BJ (cell line): Measurements from ENCODE around the gene NEURL4. TPM values are rescaled to one million over a fixed set of nuclear protein-coding genes. Genes with fewer than 3 reads are reported as not detected.

Experiments
- CTCF ChIA-PET: fragments of 350-600 bp; formaldehyde crosslinking; extraction: SDS; loops from one replicate; lab custom pipeline; 2021; ENCODE audit warnings: antibody characterized with exemption, inconsistent platforms; lab: Yijun Ruan, JAX
- POLR2A ChIA-PET: fragments of 300-600 bp; sonication (Branson Sonifier 250); formaldehyde crosslinking; extraction: SDS; loops from one replicate; lab custom pipeline; 2021; ENCODE audit warnings: antibody characterized with exemption; lab: Charles Lee
- DNase-seq: peaks from one replicate; pipeline ENCODE4 v3.0.0-alpha.2; 2011; ENCODE audit warnings: low read depth
- H3K27me3 ChIP-seq: 2 replicates; pipeline ENCODE4 v1.6.0; 2011; ENCODE audit warnings: low read length; ENCODE audit not compliant: control insufficient read depth, insufficient read depth
- H3K36me3 ChIP-seq: 2 replicates; pipeline ENCODE4 v1.5.1; 2011; ENCODE audit warnings: low read length; ENCODE audit not compliant: control insufficient read depth, insufficient read depth
- H3K4me3 ChIP-seq: 2 replicates; pipeline ENCODE4 v1.5.1; 2011; ENCODE audit warnings: low read depth, mild to moderate bottlenecking, control low read depth, low read length
- polyA plus RNA-seq: library from polyadenylated mRNA; depleted of rRNA; stranded (reverse); fragments of >200 nt; gene quantifications from 2 replicates; pipeline ENCODE4 v1.2.3, GENCODE V29; 2011
- TF ChIP-seq, protein P1 (sequence below): IDR thresholded peaks from 2 replicates; pipeline ENCODE4 v1.5.1; 2011; ENCODE audit warnings: low read depth, mild to moderate bottlenecking, control low read depth, inconsistent platforms, low read length, moderate library complexity; ENCODE audit not compliant: insufficient read depth

NEURL4 gene
- polyA plus RNA-seq, 1 experiment = 14.9 TPM

GRCh38 chr17:7317161-7317803 is 11.9 kb downstream of the NEURL4 start:
- TF ChIP-seq, protein P1, sequence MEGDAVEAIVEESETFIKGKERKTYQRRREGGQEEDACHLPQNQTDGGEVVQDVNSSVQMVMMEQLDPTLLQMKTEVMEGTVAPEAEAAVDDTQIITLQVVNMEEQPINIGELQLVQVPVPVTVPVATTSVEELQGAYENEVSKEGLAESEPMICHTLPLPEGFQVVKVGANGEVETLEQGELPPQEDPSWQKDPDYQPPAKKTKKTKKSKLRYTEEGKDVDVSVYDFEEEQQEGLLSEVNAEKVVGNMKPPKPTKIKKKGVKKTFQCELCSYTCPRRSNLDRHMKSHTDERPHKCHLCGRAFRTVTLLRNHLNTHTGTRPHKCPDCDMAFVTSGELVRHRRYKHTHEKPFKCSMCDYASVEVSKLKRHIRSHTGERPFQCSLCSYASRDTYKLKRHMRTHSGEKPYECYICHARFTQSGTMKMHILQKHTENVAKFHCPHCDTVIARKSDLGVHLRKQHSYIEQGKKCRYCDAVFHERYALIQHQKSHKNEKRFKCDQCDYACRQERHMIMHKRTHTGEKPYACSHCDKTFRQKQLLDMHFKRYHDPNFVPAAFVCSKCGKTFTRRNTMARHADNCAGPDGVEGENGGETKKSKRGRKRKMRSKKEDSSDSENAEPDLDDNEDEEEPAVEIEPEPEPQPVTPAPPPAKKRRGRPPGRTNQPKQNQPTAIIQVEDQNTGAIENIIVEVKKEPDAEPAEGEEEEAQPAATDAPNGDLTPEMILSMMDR = no peak
- Histone ChIP-seq H3K36me3 (peaks cover 50% of the 10 kb centered on the region), H3K4me3 (no peak overlapping the region), H3K27me3 (no peaks in the 10 kb centered on the region)
- POLR2A ChIA-PET = no interaction called here
- CTCF ChIA-PET = interaction anchor here (0.6 to 1.7 kb wide), 3 partner anchors 12 to 46 kb away, joined by 3 to 5 read pairs (median 4); partner anchors contain the start of gene NEURL4
- no peak for DNase-seq

DNA sequence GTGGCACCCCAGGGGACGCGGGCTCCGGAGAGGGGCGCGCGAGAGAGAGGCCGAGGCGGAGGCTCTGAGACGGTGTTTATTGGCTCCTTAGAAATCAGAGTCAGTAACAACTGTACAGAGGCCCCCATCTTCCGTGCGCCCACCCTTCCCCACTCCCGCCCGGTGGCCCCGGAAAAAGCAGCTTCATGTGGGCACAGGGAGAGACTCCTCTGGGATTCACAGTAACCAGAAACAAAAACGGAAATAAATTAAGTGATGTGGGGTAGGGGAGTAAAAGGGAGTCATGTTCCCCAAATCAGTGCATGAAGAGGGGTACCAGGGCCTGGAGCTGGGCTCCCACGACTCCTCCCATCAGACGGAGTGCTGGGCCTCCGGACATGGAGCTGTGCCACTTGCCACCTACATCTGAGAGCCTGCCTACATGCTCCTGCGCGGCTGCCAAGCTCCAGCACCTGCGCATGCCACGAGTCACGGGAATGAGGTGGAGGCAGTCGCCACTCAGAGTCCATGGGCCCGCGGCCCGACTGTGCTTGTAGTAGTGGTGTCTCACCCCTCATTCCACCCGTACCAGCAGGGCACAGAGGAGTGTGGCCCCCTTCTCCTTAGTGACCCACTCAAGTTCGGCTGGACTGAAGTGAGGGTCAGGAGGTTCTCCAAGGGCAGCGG is 13.4 kb downstream of the NEURL4 start:
- H3K4me3 ChIP-seq = peak overlapping the region; percentile 91
- ChIA-PET POLR2A (interaction anchor here (0.6 kb wide), 1 partner anchor 140 kb away, joined by 9 read pairs; no protein-coding TSS in a partner anchor), CTCF (interaction anchor here (1.3 kb wide), 1 partner anchor 25 kb away, joined by 4 read pairs; no protein-coding TSS in a partner anchor)
- DNase-seq = no peak
- TF ChIP-seq, protein P1 = no peak
- H3K27me3 ChIP-seq = no peaks in the 10 kb centered on the region
- peaks cover 46% of the 10 kb centered on the region for H3K36me3 ChIP-seq

GRCh38 chr17:7314719-7315569 is 14.2 kb downstream of the NEURL4 start, which contains the start of gene GPS2:
Gene GPS2 (minus strand): TSS chr17:7315360. CDS start chr17:7315052, 308 bp downstream.
- DNase-seq = peak; percentile 20
- Histone ChIP-seq H3K36me3 (peaks cover 46% of the 10 kb centered on the region), H3K4me3 (peak within 1 kb of the TSS; percentile 91), H3K27me3 (no peaks in the 10 kb centered on the region)
- TF ChIP-seq, protein P1 = no peak
- POLR2A ChIA-PET = interaction anchor here (0.6 to 1.3 kb wide), 2 partner anchors 14 to 141 kb away, joined by 3 to 9 read pairs; partner anchors contain the start of gene NEURL4
- CTCF ChIA-PET = interaction anchor here (1.0 to 3.4 kb wide), 3 partner anchors 10 to 26 kb away, joined by 3 to 22 read pairs (median 4); no protein-coding TSS in a partner anchor

GRCh38 chr17:7313890-7314718 is 15.0 kb downstream of the NEURL4 start:
- ChIA-PET POLR2A (interaction anchor here (1.3 kb wide), 1 partner anchor 15 kb away, joined by 3 read pairs; the partner anchor contains the start of gene NEURL4), CTCF (interaction anchor here (0.6 to 3.4 kb wide), 5 partner anchors 11 to 90 kb away, joined by 3 to 22 read pairs (median 4); no protein-coding TSS in a partner anchor)
- peaks cover 50% of the 10 kb centered on the region for H3K36me3 ChIP-seq
- TF ChIP-seq, protein P1 = no peak
- peak overlapping the region; percentile 91 for H3K4me3 ChIP-seq
- no peaks in the 10 kb centered on the region for H3K27me3 ChIP-seq
- no peak for DNase-seq
